Measurements from ENCODE around the gene GRAMD1B. TPM values are rescaled to one million over a fixed set of nuclear protein-coding genes. Genes with fewer than 3 reads are reported as not detected.

GRAMD1B gene
- total RNA-seq, 1 experiment from 2014 or later = 5.8 TPM

DNA sequence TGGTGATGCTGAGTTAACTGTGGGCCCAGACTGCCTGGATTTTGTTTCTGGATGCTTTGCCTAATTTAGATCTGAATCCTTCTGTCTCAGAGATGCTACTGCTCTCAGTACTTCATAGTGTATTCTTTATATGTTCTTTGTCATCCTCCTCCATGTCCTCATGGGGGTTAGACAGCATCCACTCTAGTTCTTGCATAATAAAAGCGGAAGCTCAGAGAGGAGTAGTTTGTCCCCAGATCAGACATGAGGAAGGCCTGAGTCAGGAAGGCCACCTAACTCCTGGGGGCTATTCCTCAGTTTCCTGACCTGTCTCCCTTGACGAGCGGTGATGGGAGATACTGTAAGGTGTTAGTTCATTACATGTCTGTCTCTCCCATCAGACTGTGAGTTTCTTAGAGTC lies 134.2 kb downstream of the GRAMD1B start:
- DNase-seq = no peak
- Histone ChIP-seq H3K9me2 (ENCODE audit: insufficient read depth) (no peaks in the 10 kb centered on the region), H4K20me1 (ENCODE audit: insufficient read depth) (no peaks in the 10 kb centered on the region), H2AFZ (no peak overlapping the region), H3K27ac (no peak overlapping the region), H3K27me3 (ENCODE audit: insufficient read depth, low read depth) (no peaks in the 10 kb centered on the region), H3K36me3 (ENCODE audit: low read depth) (no peaks in the 10 kb centered on the region), H3K79me2 (ENCODE audit: low read depth) (no peaks in the 10 kb centered on the region), H3K4me1 (replicated peaks; ENCODE audit: insufficient read depth) (no peaks in the 10 kb centered on the region), H3K9me3 (ENCODE audit: insufficient read depth, low read depth) (no peaks in the 10 kb centered on the region), H3K4me3 (no peak overlapping the region), H3F3A (ENCODE audit: insufficient read depth, low read depth) (no peaks in the 10 kb centered on the region), H3K4me2 (no peak overlapping the region)
- BruUV-seq (replicated peaks) = no TSS peak
- TF ChIP-seq, protein P1, sequence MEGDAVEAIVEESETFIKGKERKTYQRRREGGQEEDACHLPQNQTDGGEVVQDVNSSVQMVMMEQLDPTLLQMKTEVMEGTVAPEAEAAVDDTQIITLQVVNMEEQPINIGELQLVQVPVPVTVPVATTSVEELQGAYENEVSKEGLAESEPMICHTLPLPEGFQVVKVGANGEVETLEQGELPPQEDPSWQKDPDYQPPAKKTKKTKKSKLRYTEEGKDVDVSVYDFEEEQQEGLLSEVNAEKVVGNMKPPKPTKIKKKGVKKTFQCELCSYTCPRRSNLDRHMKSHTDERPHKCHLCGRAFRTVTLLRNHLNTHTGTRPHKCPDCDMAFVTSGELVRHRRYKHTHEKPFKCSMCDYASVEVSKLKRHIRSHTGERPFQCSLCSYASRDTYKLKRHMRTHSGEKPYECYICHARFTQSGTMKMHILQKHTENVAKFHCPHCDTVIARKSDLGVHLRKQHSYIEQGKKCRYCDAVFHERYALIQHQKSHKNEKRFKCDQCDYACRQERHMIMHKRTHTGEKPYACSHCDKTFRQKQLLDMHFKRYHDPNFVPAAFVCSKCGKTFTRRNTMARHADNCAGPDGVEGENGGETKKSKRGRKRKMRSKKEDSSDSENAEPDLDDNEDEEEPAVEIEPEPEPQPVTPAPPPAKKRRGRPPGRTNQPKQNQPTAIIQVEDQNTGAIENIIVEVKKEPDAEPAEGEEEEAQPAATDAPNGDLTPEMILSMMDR (conservative IDR thresholded peaks at IDR 0.05) = no peak
- TF ChIP-seq EZH2 (IDR thresholded peaks at IDR 0.05; ENCODE audit: low read depth) = no peak
- POLR2A ChIA-PET (ENCODE audit: unreplicated experiment) = no interaction called here
- CTCF ChIA-PET = no interaction called here
- intact Hi-C loops (cut with micrococcal nuclease; ENCODE audit: unreplicated experiment) = no loop called here

DNA sequence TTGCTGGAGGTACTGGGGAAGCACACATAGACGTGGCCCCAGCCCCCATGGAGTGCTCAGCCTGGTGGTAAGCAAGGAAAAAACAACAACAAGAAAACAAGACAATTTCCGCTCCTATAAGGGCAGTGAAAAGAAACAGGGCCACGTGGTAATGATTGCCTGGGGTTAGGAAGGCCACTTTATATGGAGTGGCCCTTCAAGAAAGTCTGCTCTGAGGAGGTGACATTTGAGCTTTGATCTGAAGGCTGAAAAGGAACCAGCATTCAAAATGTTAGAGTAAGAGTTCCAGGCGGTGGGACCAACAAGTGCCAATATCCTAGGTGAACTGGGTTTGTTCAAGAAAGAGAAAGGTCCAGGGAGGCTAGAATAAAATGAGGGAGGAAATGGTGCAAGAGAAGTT lies 136.8 kb downstream of the GRAMD1B start:
- no peak for DNase-seq
- CTCF ChIA-PET = interaction anchor here (0.6 kb wide), 1 partner anchor 17 kb away, joined by 3 read pairs; no protein-coding TSS in a partner anchor
- Histone ChIP-seq H3K79me2 (ENCODE audit: low read depth) (no peaks in the 10 kb centered on the region), H3K27ac (no peak overlapping the region), H3K4me1 (replicated peaks; ENCODE audit: insufficient read depth) (no peaks in the 10 kb centered on the region), H3F3A (ENCODE audit: insufficient read depth, low read depth) (no peaks in the 10 kb centered on the region), H3K4me3 (no peak overlapping the region), H4K20me1 (ENCODE audit: insufficient read depth) (no peaks in the 10 kb centered on the region), H3K9me3 (ENCODE audit: insufficient read depth, low read depth) (no peaks in the 10 kb centered on the region), H3K4me2 (no peak overlapping the region), H3K36me3 (ENCODE audit: low read depth) (no peaks in the 10 kb centered on the region), H3K27me3 (ENCODE audit: insufficient read depth, low read depth) (no peaks in the 10 kb centered on the region), H2AFZ (no peak overlapping the region), H3K9me2 (ENCODE audit: insufficient read depth) (no peaks in the 10 kb centered on the region)
- no TSS peak for BruUV-seq (replicated peaks)
- intact Hi-C loops (cut with micrococcal nuclease; ENCODE audit: unreplicated experiment) = no loop called here
- POLR2A ChIA-PET (ENCODE audit: unreplicated experiment) = no interaction called here
- TF ChIP-seq, protein P1 (conservative IDR thresholded peaks at IDR 0.05) = no peak
- TF ChIP-seq EZH2 (IDR thresholded peaks at IDR 0.05; ENCODE audit: low read depth) = no peak

DNA sequence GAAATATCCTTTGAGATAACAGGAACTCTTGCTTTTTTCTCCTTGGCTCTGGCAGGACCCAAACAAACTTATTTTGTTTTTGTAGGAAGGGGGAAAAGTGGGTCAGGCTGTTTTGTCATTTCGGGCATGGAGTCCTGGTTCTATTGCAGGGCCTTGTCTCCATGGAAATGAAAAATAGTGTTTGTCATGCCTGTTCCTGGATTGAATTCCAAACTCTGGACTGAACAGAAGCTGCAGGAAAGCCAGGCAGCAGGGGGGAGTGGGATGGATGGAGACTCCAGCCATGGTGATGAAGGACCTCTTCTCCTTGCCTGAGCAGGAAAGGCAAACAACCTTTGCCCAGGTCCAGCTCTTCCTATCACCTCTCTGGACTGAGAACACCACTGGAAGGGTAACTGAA lies 137.4 kb downstream of the GRAMD1B start:
- POLR2A ChIA-PET (ENCODE audit: unreplicated experiment) = no interaction called here

More for the DNA sequence above, 137.4 kb downstream of the GRAMD1B start:
- no peak for DNase-seq
- Histone ChIP-seq H3K27ac (no peak overlapping the region), H3K9me3 (ENCODE audit: insufficient read depth, low read depth) (no peaks in the 10 kb centered on the region), H3K9me2 (ENCODE audit: insufficient read depth) (no peaks in the 10 kb centered on the region), H3K4me1 (replicated peaks; ENCODE audit: insufficient read depth) (no peaks in the 10 kb centered on the region), H3K36me3 (ENCODE audit: low read depth) (no peaks in the 10 kb centered on the region), H3K4me3 (no peak overlapping the region), H2AFZ (no peak overlapping the region), H3K4me2 (no peak overlapping the region), H3K27me3 (ENCODE audit: insufficient read depth, low read depth) (no peaks in the 10 kb centered on the region), H4K20me1 (ENCODE audit: insufficient read depth) (no peaks in the 10 kb centered on the region), H3K79me2 (ENCODE audit: low read depth) (no peaks in the 10 kb centered on the region), H3F3A (ENCODE audit: insufficient read depth, low read depth) (no peaks in the 10 kb centered on the region)
- intact Hi-C loops (cut with micrococcal nuclease; ENCODE audit: unreplicated experiment) = no loop called here
- TF ChIP-seq, protein P1 (conservative IDR thresholded peaks at IDR 0.05) = no peak
- no peak for TF ChIP-seq EZH2 (IDR thresholded peaks at IDR 0.05; ENCODE audit: low read depth)
- CTCF ChIA-PET = no interaction called here
- BruUV-seq (replicated peaks) = no TSS peak
